ENCODE measurements around the gene ADNP2.

The ADNP2 gene

GRCh38 chr18:80129672-80130367 is 20.8 kb downstream of the ADNP2 start:
- no peak overlapping the region for H3K4me3 ChIP-seq (ENCODE audit: low read depth, low read length)
- TF ChIP-seq CTCF (IDR thresholded peaks at IDR 0.05; ENCODE audit: borderline replicate concordance, insufficient read depth, low read depth, low read length): no peak

- no peak for TF ChIP-seq CTCF (IDR thresholded peaks at IDR 0.05; ENCODE audit: borderline replicate concordance, insufficient read depth, low read depth, low read length)
- no peak overlapping the region for H3K4me3 ChIP-seq (ENCODE audit: low read depth, low read length)
Observed at GRCh38 chr18:80130555-80130954, 21.5 kb downstream of the ADNP2 start.

- no peak overlapping the region for H3K4me3 ChIP-seq (ENCODE audit: low read depth, low read length)
- no peak for TF ChIP-seq CTCF (IDR thresholded peaks at IDR 0.05; ENCODE audit: borderline replicate concordance, insufficient read depth, low read depth, low read length)
Observed at GRCh38 chr18:80132180-80132812, 23.2 kb downstream of the ADNP2 start.

- no peak overlapping the region for H3K4me3 ChIP-seq (ENCODE audit: low read depth, low read length)
- TF ChIP-seq CTCF (IDR thresholded peaks at IDR 0.05; ENCODE audit: borderline replicate concordance, insufficient read depth, low read depth, low read length): no peak
Observed at GRCh38 chr18:80133124-80133523, 24.1 kb downstream of the ADNP2 start.

DNA sequence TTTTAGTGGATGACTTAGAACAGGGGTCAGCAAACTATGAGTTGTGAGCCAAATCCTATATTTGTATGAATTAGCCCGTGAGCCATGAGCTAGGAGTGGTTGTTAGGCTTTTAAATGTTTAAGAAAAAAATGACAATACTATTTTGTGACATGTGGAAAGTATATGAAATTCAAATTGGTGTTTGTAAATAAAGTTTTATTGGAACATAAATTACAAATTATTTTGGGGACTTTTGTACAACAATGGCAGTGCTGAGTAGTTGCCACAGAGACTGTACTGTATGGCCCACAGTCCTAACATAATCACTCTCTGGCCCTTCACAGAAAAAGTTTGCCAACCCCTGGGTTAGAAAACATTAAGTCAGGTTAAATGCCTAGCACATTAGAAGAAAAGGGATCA is 26.1 kb downstream of the ADNP2 start:
- no peak overlapping the region for H3K4me3 ChIP-seq (ENCODE audit: low read depth, low read length)
- TF ChIP-seq CTCF (IDR thresholded peaks at IDR 0.05; ENCODE audit: borderline replicate concordance, insufficient read depth, low read depth, low read length): no peak

DNA sequence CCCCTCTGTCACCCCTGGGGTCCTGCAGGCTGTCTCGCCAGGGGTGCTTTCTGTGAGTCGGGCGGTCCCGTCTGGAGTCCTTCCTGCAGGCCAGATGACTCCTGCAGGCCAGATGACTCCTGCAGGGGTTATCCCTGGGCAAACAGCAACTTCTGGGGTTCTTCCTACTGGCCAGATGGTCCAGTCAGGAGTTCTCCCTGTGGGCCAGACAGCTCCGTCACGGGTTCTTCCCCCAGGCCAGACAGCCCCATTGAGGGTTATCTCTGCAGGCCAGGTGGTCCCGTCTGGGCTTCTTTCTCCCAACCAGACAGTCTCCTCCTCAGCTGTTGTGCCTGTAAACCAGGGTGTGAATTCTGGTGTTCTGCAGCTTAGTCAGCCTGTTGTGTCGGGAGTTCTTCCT is 27.6 kb downstream of the ADNP2 start:
- no peak for TF ChIP-seq CTCF (IDR thresholded peaks at IDR 0.05; ENCODE audit: borderline replicate concordance, insufficient read depth, low read depth, low read length)
- H3K4me3 ChIP-seq (ENCODE audit: low read depth, low read length): no peak overlapping the region

GRCh38 chr18:80137137-80137536 is 28.1 kb downstream of the ADNP2 start:
- no peak overlapping the region for H3K4me3 ChIP-seq (ENCODE audit: low read depth, low read length)
- TF ChIP-seq CTCF (IDR thresholded peaks at IDR 0.05; ENCODE audit: borderline replicate concordance, insufficient read depth, low read depth, low read length): no peak
